HCT116 (cell line): ENCODE data around the gene EBPL. TPM values are rescaled to one million over a fixed set of nuclear protein-coding genes. Genes with fewer than 3 reads are reported as not detected.

Source experiments
- ATAC-seq: fragments of 200-7000 bp; cut with Tn5 transposase; 2 replicates; pipeline ENCODE4 v1.9.1; 2020; ENCODE audit warnings: mild to moderate bottlenecking, moderate library complexity
- BruUV-seq: library from RNA; stranded (reverse); fragments of 400-500 nt; replicated peaks from 2 replicates; lab custom pipeline; 2021; lab: Mats Ljungman, UMichigan
- CTCF ChIA-PET: fragments of 300-600 bp; sonication (Branson Sonifier 250); formaldehyde crosslinking; loops from one replicate; lab custom pipeline; 2021; ENCODE audit warnings: antibody characterized with exemption; lab: Charles Lee
- POLR2A ChIA-PET: fragments of 300-600, 350-600 bp; sonication (Branson Sonifier 250); formaldehyde crosslinking; loops from one replicate; lab custom pipeline; 2021; ENCODE audit warnings: antibody characterized with exemption; lab: Charles Lee
- RAD21 ChIA-PET, 2 experiments: fragments of 300-600 bp; sonication (Branson Sonifier 250); formaldehyde crosslinking; loops; one replicate each; lab custom pipeline; 2023; ENCODE audit warnings: low total read pairs in 2 of 2; ENCODE audit not compliant: uncharacterized antibody in 2 of 2, unreplicated experiment in 2 of 2, low non-redundant PET in 1 of 2; lab: Charles Lee
- DNase-seq: peaks from one replicate; pipeline ENCODE4 v3.0.0-alpha.2; 2010; ENCODE audit warnings: low read depth, low spot score
- H2AFZ ChIP-seq: fragments of 200-600 bp; shearing (Covaris generic), sonication (generic); 2 replicates; pipeline ENCODE4 v1.6.1; 2017; ENCODE audit warnings: low read depth, mixed run types, mixed read lengths, antibody characterized with exemption, low read length; ENCODE audit not compliant: poor library complexity, severe bottlenecking
- H3K27ac ChIP-seq: 2 replicates; pipeline ENCODE4 v1.5.1; 2012; ENCODE audit warnings: low read depth, low read length
- H3K27me3 ChIP-seq: fragments of 200-600 bp; sonication (generic); 2 replicates; pipeline ENCODE4 v1.6.1; 2016; ENCODE audit warnings: mixed run types, low read length, mixed read lengths; ENCODE audit not compliant: insufficient read depth
- H3K36me3 ChIP-seq, 2 experiments: fragments of 200-500 bp in 1 of 2; fragments of 200-600 bp in 1 of 2; sonication (Bioruptor generic) in 1 of 2; sonication (generic) in 1 of 2; 2 replicates each; pipeline versions ENCODE4 v1.5.1 to v1.6.1; 2014 to 2016; ENCODE audit warnings: low read length in 2 of 2, inconsistent platforms in 1 of 2, mixed read lengths in 1 of 2, mixed run types in 1 of 2; ENCODE audit not compliant: insufficient read depth in 2 of 2, control insufficient read depth in 1 of 2
- H3K4me1 ChIP-seq, 2 experiments: fragments of 200-600 bp in 1 of 2; sonication (generic) in 1 of 2; 2 replicates each; pipeline versions ENCODE4 v1.5.1 to v1.6.1; 2012 to 2017; ENCODE audit warnings: low read length in 2 of 2, inconsistent platforms in 1 of 2, mild to moderate bottlenecking in 1 of 2, mixed read lengths in 1 of 2, mixed run types in 1 of 2, moderate library complexity in 1 of 2; ENCODE audit not compliant: insufficient read depth in 2 of 2, control insufficient read depth in 1 of 2
- H3K4me2 ChIP-seq: fragments of 200-600 bp; sonication (generic); 2 replicates; pipeline ENCODE4 v1.6.1; 2017; ENCODE audit warnings: mixed run types, low read length, mixed read lengths
- H3K4me3 ChIP-seq, 2 experiments: fragments of 200-600 bp in 1 of 2; sonication (generic) in 1 of 2; replicated peaks in 1 of 2; 2 replicates each; pipeline ENCODE4 v1.5.1; 2011 to 2016; ENCODE audit warnings: low read length in 2 of 2, control low read depth in 1 of 2, low read depth in 1 of 2, mild to moderate bottlenecking in 1 of 2, mixed read lengths in 1 of 2, mixed run types in 1 of 2
- H3K79me2 ChIP-seq: fragments of 200-600 bp; sonication (generic); 2 replicates; pipeline ENCODE4 v1.6.1; 2017; ENCODE audit warnings: mild to moderate bottlenecking, mixed run types, low read length, moderate library complexity, mixed read lengths; ENCODE audit not compliant: insufficient read depth
- H3K9ac ChIP-seq: fragments of 200-600 bp; sonication (generic); 2 replicates; pipeline ENCODE4 v1.6.1; 2016; ENCODE audit warnings: low read length, mixed read lengths
- H3K9me2 ChIP-seq: fragments of 200-600 bp; sonication (generic), shearing (Covaris generic); 2 replicates; pipeline ENCODE4 v1.6.1; 2017; ENCODE audit warnings: mixed run types, mild to moderate bottlenecking, moderate library complexity; ENCODE audit not compliant: insufficient read depth
- H3K9me3 ChIP-seq, 2 experiments: fragments of 200-500 bp in 1 of 2; fragments of 200-600 bp in 1 of 2; sonication (Bioruptor generic) in 1 of 2; sonication (generic) in 1 of 2; 2 replicates each; pipeline ENCODE4 v1.6.1; 2014 to 2017; ENCODE audit warnings: low read length in 2 of 2, mixed read lengths in 2 of 2, inconsistent platforms in 1 of 2, low read depth in 1 of 2, mild to moderate bottlenecking in 1 of 2, mixed run types in 1 of 2, moderate library complexity in 1 of 2; ENCODE audit not compliant: control insufficient read depth in 1 of 2, insufficient read depth in 1 of 2
- H4K20me1 ChIP-seq: fragments of 200-600 bp; sonication (generic), shearing (Covaris generic); 2 replicates; pipeline ENCODE4 v1.6.1; 2017; ENCODE audit warnings: mixed run types, mild to moderate bottlenecking, moderate library complexity; ENCODE audit not compliant: insufficient read depth
- CBX3 ChIP-seq: IDR thresholded peaks from 2 replicates; pipeline ENCODE4 v1.6.1; 2012; ENCODE audit warnings: low read depth
- CEBPB ChIP-seq: IDR thresholded peaks from 2 replicates; pipeline ENCODE4 v1.6.1; 2012; ENCODE audit warnings: low read depth
- EGR1 ChIP-seq: IDR thresholded peaks from 2 replicates; pipeline ENCODE4 v1.6.1; 2012; ENCODE audit warnings: low read depth
- ELF1 ChIP-seq: IDR thresholded peaks from 2 replicates; pipeline ENCODE4 v1.6.1; 2012; ENCODE audit warnings: low read depth, borderline replicate concordance
- EZH2 ChIP-seq: fragments of 200-600 bp; sonication (generic); IDR thresholded peaks from 2 replicates; pipeline ENCODE4 v1.6.1; 2017; ENCODE audit warnings: antibody characterized with exemption, mixed run types
- EZH2phosphoT487 ChIP-seq: fragments of 200-600 bp; IDR thresholded peaks from 2 replicates; pipeline ENCODE4 v1.6.1; 2018; ENCODE audit warnings: antibody characterized with exemption, borderline replicate concordance
- FOSL1 ChIP-seq: IDR thresholded peaks from 2 replicates; pipeline ENCODE4 v1.6.1; 2012; ENCODE audit warnings: low read depth
- POLR2AphosphoS5 ChIP-seq: IDR thresholded peaks from 2 replicates; pipeline ENCODE4 v1.6.1; 2011; ENCODE audit warnings: mild to moderate bottlenecking, low read depth, low read length, moderate library complexity
- REST ChIP-seq: IDR thresholded peaks from 2 replicates; pipeline ENCODE4 v1.6.1; 2012; ENCODE audit warnings: low read depth
- SIN3A ChIP-seq: IDR thresholded peaks from 2 replicates; pipeline ENCODE4 v1.6.1; 2012; ENCODE audit warnings: low read depth
- SP1 ChIP-seq: IDR thresholded peaks from 2 replicates; pipeline ENCODE4 v1.6.1; 2012; ENCODE audit warnings: low read depth
- SRF ChIP-seq: IDR thresholded peaks from 2 replicates; pipeline ENCODE4 v1.6.1; 2012; ENCODE audit warnings: low read depth
- TCF7L2 ChIP-seq: IDR thresholded peaks from 2 replicates; pipeline ENCODE4 v1.7.0; 2011; ENCODE audit warnings: borderline replicate concordance, inconsistent platforms; ENCODE audit not compliant: insufficient read depth, insufficient read length; ENCODE audit errors: extremely low read depth
- YY1 ChIP-seq: IDR thresholded peaks from 2 replicates; pipeline ENCODE4 v1.6.1; 2011; ENCODE audit warnings: low read length, low read depth, moderate library complexity, mild to moderate bottlenecking; ENCODE audit not compliant: insufficient replicate concordance; ENCODE audit errors: extremely low read depth
- ZNF274 ChIP-seq: fragments of 200-500 bp; sonication (Bioruptor generic); IDR thresholded peaks from 2 replicates; pipeline ENCODE4 v1.6.1; 2014; ENCODE audit warnings: mild to moderate bottlenecking, low read depth, low read length, inconsistent platforms
- intact Hi-C: fragments of 100-400 bp; cut with micrococcal nuclease; formaldehyde crosslinking; loops from 2 replicates; pipeline ENCODE4 v1.10.0; 2022
- total RNA-seq: library from RNA; stranded (reverse); gene quantifications from one replicate; pipeline ENCODE4 v1.2.1, GENCODE V29; 2021; ENCODE audit not compliant: unreplicated experiment
- TF ChIP-seq, protein P1 (sequence below), 3 experiments: fragments of 200-600 bp in 1 of 3; sonication (generic) in 1 of 3; IDR thresholded peaks in 2 of 3; conservative IDR thresholded peaks in 1 of 3; 2 replicates each; pipeline ENCODE4 v1.5.1; 2012 to 2017; ENCODE audit warnings: low read depth in 2 of 3, low read length in 2 of 3, antibody characterized with exemption in 1 of 3, borderline replicate concordance in 1 of 3, control low read depth in 1 of 3, mild to moderate bottlenecking in 1 of 3, mixed read lengths in 1 of 3, mixed run types in 1 of 3, moderate library complexity in 1 of 3; ENCODE audit not compliant: insufficient read depth in 1 of 3
- TF ChIP-seq, protein P2 (sequence below): IDR thresholded peaks from 2 replicates; pipeline ENCODE4 v1.6.1; 2012
- TF ChIP-seq, protein P3 (sequence below): IDR thresholded peaks from 2 replicates; pipeline ENCODE4 v1.6.1; 2012

Gene EBPL
- total RNA-seq, 1 experiment from 2014 or later = 73.2 TPM

GRCh38 chr13:49657241-49657641 lies 34.0 kb downstream of the EBPL start (continued):
- TF ChIP-seq, protein P1, sequence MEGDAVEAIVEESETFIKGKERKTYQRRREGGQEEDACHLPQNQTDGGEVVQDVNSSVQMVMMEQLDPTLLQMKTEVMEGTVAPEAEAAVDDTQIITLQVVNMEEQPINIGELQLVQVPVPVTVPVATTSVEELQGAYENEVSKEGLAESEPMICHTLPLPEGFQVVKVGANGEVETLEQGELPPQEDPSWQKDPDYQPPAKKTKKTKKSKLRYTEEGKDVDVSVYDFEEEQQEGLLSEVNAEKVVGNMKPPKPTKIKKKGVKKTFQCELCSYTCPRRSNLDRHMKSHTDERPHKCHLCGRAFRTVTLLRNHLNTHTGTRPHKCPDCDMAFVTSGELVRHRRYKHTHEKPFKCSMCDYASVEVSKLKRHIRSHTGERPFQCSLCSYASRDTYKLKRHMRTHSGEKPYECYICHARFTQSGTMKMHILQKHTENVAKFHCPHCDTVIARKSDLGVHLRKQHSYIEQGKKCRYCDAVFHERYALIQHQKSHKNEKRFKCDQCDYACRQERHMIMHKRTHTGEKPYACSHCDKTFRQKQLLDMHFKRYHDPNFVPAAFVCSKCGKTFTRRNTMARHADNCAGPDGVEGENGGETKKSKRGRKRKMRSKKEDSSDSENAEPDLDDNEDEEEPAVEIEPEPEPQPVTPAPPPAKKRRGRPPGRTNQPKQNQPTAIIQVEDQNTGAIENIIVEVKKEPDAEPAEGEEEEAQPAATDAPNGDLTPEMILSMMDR (IDR thresholded peaks at IDR 0.05 in 2 of 3, conservative IDR thresholded peaks at IDR 0.05 in 1 of 3; ENCODE audit: borderline replicate concordance in 1 of 3, insufficient read depth in 1 of 3, low read depth in 2 of 3, low read length in 2 of 3) = no peak
- TF ChIP-seq ELF1 (no peak), EGR1 (no peak), ZNF274 (no peak), SIN3A (no peak)
- TF ChIP-seq, protein P2, sequence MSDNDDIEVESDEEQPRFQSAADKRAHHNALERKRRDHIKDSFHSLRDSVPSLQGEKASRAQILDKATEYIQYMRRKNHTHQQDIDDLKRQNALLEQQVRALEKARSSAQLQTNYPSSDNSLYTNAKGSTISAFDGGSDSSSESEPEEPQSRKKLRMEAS = no peak

DNA sequence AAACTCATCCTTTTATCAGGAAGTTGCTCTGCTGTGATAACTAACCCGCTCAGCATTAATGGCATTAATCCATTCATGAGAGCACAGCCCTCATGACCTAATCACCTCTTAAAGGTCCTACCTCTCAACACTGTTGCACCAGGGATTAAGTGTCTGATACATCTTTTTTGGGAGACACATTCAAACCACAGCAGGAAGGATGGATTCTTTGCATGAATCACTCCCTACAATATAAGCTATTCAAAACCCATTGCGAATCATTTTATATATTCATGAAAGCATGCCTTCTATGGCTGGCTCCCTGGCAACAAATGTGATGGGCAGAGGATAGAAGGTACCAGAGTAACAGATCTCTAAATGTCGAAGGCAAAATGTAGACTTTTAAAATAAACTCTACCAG lies 35.4 kb downstream of the EBPL start:
- no peaks in the 10 kb centered on the region for H4K20me1 ChIP-seq
- no peaks in the 10 kb centered on the region for H3K27me3 ChIP-seq
- H3K4me2 ChIP-seq = no peak overlapping the region
- H3K79me2 ChIP-seq = no peaks in the 10 kb centered on the region
- intact Hi-C loops = no loop called here
- ATAC-seq (no peak), DNase-seq (no peak)
- 0 out of 4 replicates have a peak, but pooled peaks cover 0 to 7% of the 10 kb centered on the region in 2 experiments for H3K36me3 ChIP-seq
- no peaks in the 10 kb centered on the region for H3K9me2 ChIP-seq
- ChIA-PET RAD21 (no interaction called here), POLR2A (no interaction called here), CTCF (no interaction called here)
- no peaks in the 10 kb centered on the region for H3K9me3 ChIP-seq
- no peak overlapping the region for H2AFZ ChIP-seq
- TSS peak; percentile 11 for BruUV-seq
- H3K4me1 ChIP-seq = no peaks in the 10 kb centered on the region
- no peak overlapping the region for H3K27ac ChIP-seq
- H3K9ac ChIP-seq = no peak overlapping the region
- H3K4me3 ChIP-seq = no peak overlapping the region
- TF ChIP-seq SP1 (no peak), ELF1 (no peak), REST (no peak), YY1 (no peak), FOSL1 (no peak), SRF (no peak), POLR2AphosphoS5 (no peak), TCF7L2 (no peak), CEBPB (no peak), EZH2 (no peak), CBX3 (no peak), EZH2phosphoT487 (no peak)
- TF ChIP-seq, protein P2 = no peak
- TF ChIP-seq, protein P3, sequence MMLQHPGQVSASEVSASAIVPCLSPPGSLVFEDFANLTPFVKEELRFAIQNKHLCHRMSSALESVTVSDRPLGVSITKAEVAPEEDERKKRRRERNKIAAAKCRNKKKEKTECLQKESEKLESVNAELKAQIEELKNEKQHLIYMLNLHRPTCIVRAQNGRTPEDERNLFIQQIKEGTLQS = no peak
